Fibroblast of lung (primary cell): ENCODE results near the gene LSM12. TPM values are rescaled to one million over a fixed set of nuclear protein-coding genes. Genes with fewer than 3 reads are reported as not detected.
A peak's percentile ranks its signal among the peaks of the same experiment; 100 is the strongest.

ENCODE experiments used
- DNase-seq, 2 donors: peaks; one replicate each; pipeline versions ENCODE4 v3.0.0 to v3.0.0-alpha.2; 2010; ENCODE audit warnings: low read depth in 2 of 2
- H2AFZ ChIP-seq: 2 replicates; pipeline ENCODE4 v1.5.1; 2012; ENCODE audit warnings: low read length, control low read depth, inconsistent platforms
- H3K27ac ChIP-seq: 2 replicates; pipeline ENCODE4 v1.5.1; 2011; ENCODE audit warnings: low read length, control low read depth; ENCODE audit not compliant: insufficient read depth
- H3K27me3 ChIP-seq: 2 replicates; pipeline ENCODE4 v1.5.1; 2011; ENCODE audit warnings: mild to moderate bottlenecking, low read length; ENCODE audit not compliant: control insufficient read depth, insufficient read depth
- H3K36me3 ChIP-seq: 2 replicates; pipeline ENCODE4 v1.5.1; 2011; ENCODE audit warnings: low read length; ENCODE audit not compliant: control insufficient read depth, insufficient read depth
- H3K4me1 ChIP-seq: 2 replicates; pipeline ENCODE4 v1.5.1; 2011; ENCODE audit warnings: low read length; ENCODE audit not compliant: control insufficient read depth, insufficient read depth; ENCODE audit errors: extremely low read depth
- H3K4me2 ChIP-seq: 2 replicates; pipeline ENCODE4 v1.5.1; 2011; ENCODE audit warnings: low read length, control low read depth; ENCODE audit not compliant: insufficient read depth; ENCODE audit errors: extremely low read depth
- H3K4me3 ChIP-seq, 4 experiments: fragments of 200-600 bp in 1 of 4; sonication (generic) in 1 of 4; replicated peaks in 1 of 4; 2 replicates each; pipeline ENCODE4 v1.5.1; 2011 to 2016; ENCODE audit warnings: low read length in 4 of 4, low read depth in 3 of 4, mild to moderate bottlenecking in 3 of 4, control low read depth in 2 of 4, inconsistent platforms in 1 of 4, mixed read lengths in 1 of 4; ENCODE audit not compliant: insufficient read depth in 1 of 4; ENCODE audit errors: control extremely low read depth in 1 of 4
- H3K79me2 ChIP-seq: 2 replicates; pipeline ENCODE4 v1.5.1; 2012; ENCODE audit warnings: mild to moderate bottlenecking, low read length, inconsistent platforms; ENCODE audit not compliant: control insufficient read depth, insufficient read depth
- H3K9ac ChIP-seq: 2 replicates; pipeline ENCODE4 v1.5.1; 2011; ENCODE audit warnings: mild to moderate bottlenecking, low read length, control low read depth; ENCODE audit not compliant: insufficient read depth
- H3K9me3 ChIP-seq: 2 replicates; pipeline ENCODE4 v1.5.1; 2012; ENCODE audit warnings: low read depth, low read length; ENCODE audit not compliant: control insufficient read depth, insufficient read depth
- H4K20me1 ChIP-seq: 2 replicates; pipeline ENCODE4 v1.5.1; 2011; ENCODE audit warnings: low read length; ENCODE audit not compliant: control insufficient read depth, insufficient read depth; ENCODE audit errors: extremely low read depth
- EZH2 ChIP-seq: IDR thresholded peaks from 2 replicates; pipeline ENCODE4 v1.5.1; 2012; ENCODE audit warnings: low read length, control low read depth, mild to moderate bottlenecking; ENCODE audit errors: missing control alignments
- polyA plus RNA-seq, 2 donors: library from polyadenylated mRNA; depleted of rRNA in 1 of 2; stranded (reverse) in 1 of 2; unstranded in 1 of 2; fragments of >200 nt; gene quantifications; 2 replicates each; pipeline ENCODE4 v1.2.1, GENCODE V29; 2011 to 2012; ENCODE audit warnings: missing spikeins in 1 of 2
- total RNA-seq: library from RNA; depleted of rRNA; stranded (reverse); fragments of >200 nt; gene quantifications from 2 replicates; pipeline ENCODE4 v1.2.1, GENCODE V29; 2014
- TF ChIP-seq, protein P1 (sequence below), 2 donors: IDR thresholded peaks in 1 of 2; conservative IDR thresholded peaks in 1 of 2; 1 replicate in 1 of 2; 2 replicates in 1 of 2; pipeline ENCODE4 v1.5.1; 2011 to 2012; ENCODE audit warnings: low read length in 2 of 2, control low read depth in 1 of 2, inconsistent platforms in 1 of 2, low read depth in 1 of 2, mild to moderate bottlenecking in 1 of 2

LSM12 gene
- total and polyA plus RNA-seq, 2 donors (not counting 1 experiment from before 2014, with no cell fraction given) = 25.6 to 79.3 TPM

GRCh38 chr17:44088254-44088653 lies 21.8 kb upstream of the LSM12 start:
- Histone ChIP-seq H3K27me3 (no peaks in the 10 kb centered on the region), H3K27ac (no peak overlapping the region), H3K4me3 (no peak overlapping the region), H2AFZ (no peak overlapping the region), H3K79me2 (no peaks in the 10 kb centered on the region), H3K4me1 (peaks cover 16% of the 10 kb centered on the region), H3K36me3 (peaks cover 25% of the 10 kb centered on the region), H3K9ac (no peak overlapping the region), H3K9me3 (no peaks in the 10 kb centered on the region), H4K20me1 (no peaks in the 10 kb centered on the region), H3K4me2 (no peak overlapping the region)
- TF ChIP-seq, protein P1, sequence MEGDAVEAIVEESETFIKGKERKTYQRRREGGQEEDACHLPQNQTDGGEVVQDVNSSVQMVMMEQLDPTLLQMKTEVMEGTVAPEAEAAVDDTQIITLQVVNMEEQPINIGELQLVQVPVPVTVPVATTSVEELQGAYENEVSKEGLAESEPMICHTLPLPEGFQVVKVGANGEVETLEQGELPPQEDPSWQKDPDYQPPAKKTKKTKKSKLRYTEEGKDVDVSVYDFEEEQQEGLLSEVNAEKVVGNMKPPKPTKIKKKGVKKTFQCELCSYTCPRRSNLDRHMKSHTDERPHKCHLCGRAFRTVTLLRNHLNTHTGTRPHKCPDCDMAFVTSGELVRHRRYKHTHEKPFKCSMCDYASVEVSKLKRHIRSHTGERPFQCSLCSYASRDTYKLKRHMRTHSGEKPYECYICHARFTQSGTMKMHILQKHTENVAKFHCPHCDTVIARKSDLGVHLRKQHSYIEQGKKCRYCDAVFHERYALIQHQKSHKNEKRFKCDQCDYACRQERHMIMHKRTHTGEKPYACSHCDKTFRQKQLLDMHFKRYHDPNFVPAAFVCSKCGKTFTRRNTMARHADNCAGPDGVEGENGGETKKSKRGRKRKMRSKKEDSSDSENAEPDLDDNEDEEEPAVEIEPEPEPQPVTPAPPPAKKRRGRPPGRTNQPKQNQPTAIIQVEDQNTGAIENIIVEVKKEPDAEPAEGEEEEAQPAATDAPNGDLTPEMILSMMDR (conservative IDR thresholded peaks at IDR 0.05 in 1 of 2, IDR thresholded peaks at IDR 0.05 in 1 of 2; ENCODE audit: low read depth in 1 of 2, low read length in 2 of 2) = no peak
- no peak for TF ChIP-seq EZH2
- DNase-seq = no peak

GRCh38 chr17:44087319-44087718 lies 20.8 kb upstream of the LSM12 start:
- Histone ChIP-seq H3K9ac (peak overlapping the region; percentile 55), H3K36me3 (peaks cover 28% of the 10 kb centered on the region), H3K4me3 (no peak overlapping the region), H4K20me1 (no peaks in the 10 kb centered on the region), H3K27ac (peak overlapping the region; percentile 89), H3K79me2 (no peaks in the 10 kb centered on the region), H2AFZ (no peak overlapping the region), H3K9me3 (no peaks in the 10 kb centered on the region), H3K4me2 (peak overlapping the region; percentile 75), H3K4me1 (peaks cover 16% of the 10 kb centered on the region), H3K27me3 (no peaks in the 10 kb centered on the region)
- TF ChIP-seq EZH2 = no peak
- TF ChIP-seq, protein P1 (conservative IDR thresholded peaks at IDR 0.05 in 1 of 2, IDR thresholded peaks at IDR 0.05 in 1 of 2; ENCODE audit: low read depth in 1 of 2, low read length in 2 of 2) = no peak
- DNase-seq = no peak

DNA sequence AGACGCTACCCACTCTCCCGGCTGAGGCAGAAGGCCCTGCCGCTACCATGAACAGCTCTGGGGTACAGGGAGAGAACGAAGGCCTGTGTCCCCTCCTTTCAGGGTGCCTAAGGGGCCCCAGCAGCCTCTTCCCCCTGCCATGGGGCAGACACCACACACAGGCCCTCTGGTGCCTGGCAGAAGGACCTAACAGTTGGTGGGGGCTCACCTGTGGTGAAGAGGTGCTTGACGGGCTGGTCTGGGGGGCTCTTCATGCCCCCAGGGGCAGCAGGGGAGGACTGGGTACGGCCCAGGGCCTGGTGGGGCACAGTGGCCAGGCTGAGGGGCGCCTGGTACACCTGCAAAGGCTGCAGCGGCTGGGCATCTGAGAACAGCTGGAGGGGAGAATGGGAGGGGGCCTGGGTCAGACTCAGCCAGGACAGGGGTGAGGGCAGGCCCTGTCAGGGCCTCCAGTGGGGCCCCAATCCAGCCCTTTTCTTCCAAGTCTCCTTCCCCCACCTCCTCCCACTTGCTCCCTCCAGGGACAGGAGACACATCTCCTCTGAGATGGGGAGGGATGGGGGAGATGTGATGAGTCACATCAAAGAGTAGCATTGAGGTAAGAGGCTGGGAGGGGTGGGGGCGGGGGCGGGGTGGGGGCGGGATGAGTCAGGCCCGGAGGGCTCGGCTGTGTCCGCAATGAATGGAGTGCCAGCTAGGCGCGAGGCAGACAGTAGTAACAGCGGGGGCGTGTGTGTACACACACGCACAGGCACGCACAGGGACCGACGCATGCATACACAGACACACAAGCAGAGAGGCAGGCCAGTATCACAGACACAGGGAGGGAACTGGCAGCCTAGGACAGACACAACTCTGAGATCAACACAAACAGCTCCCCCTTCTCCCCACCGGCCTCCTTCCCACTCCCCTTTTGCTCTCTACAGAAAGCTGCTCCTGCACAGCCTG lies 20.2 kb upstream of the LSM12 start:
- Histone ChIP-seq H3K36me3 (peaks cover 30% of the 10 kb centered on the region), H4K20me1 (no peaks in the 10 kb centered on the region), H3K9ac (peak overlapping the region; percentile 55), H3K27me3 (no peaks in the 10 kb centered on the region), H3K4me1 (peaks cover 16% of the 10 kb centered on the region), H3K27ac (peak overlapping the region; percentile 89), H3K4me2 (peak overlapping the region; percentile 75), H2AFZ (no peak overlapping the region), H3K79me2 (no peaks in the 10 kb centered on the region), H3K4me3 (no peak overlapping the region), H3K9me3 (no peaks in the 10 kb centered on the region)
- TF ChIP-seq EZH2 = no peak
- TF ChIP-seq, protein P1 (conservative IDR thresholded peaks at IDR 0.05 in 1 of 2, IDR thresholded peaks at IDR 0.05 in 1 of 2; ENCODE audit: low read depth in 1 of 2, low read length in 2 of 2) = no peak
- DNase-seq = peak; percentile 85 to 91
